Neuronal stem cell (in vitro differentiated cells): ENCODE data around the gene FLAD1.

Experiments
- DNase-seq: peaks from one replicate; pipeline ENCODE4 v3.0.0-alpha.2; 2013; ENCODE audit warnings: low spot score
- H2AFZ ChIP-seq: one replicate; pipeline ENCODE4 v1.6.1; 2013; ENCODE audit warnings: mild to moderate bottlenecking, low read length, inconsistent platforms
- H2AK5ac ChIP-seq: 2 replicates; pipeline ENCODE4 v1.6.1; 2013; ENCODE audit warnings: low read depth, mild to moderate bottlenecking, inconsistent platforms, low read length, moderate library complexity, mixed read lengths
- H2BK120ac ChIP-seq: 2 replicates; pipeline ENCODE4 v1.6.1; 2013; ENCODE audit warnings: low read depth, mild to moderate bottlenecking, inconsistent platforms, low read length, moderate library complexity, mixed read lengths
- H2BK12ac ChIP-seq: one replicate; pipeline ENCODE4 v1.6.1; 2013; ENCODE audit warnings: low read length, inconsistent platforms
- H2BK15ac ChIP-seq: 2 replicates; pipeline ENCODE4 v1.6.1; 2013; ENCODE audit warnings: mild to moderate bottlenecking, low read length, inconsistent platforms, mixed read lengths
- H2BK5ac ChIP-seq: one replicate; pipeline ENCODE4 v1.6.1; 2013; ENCODE audit warnings: inconsistent platforms, mild to moderate bottlenecking, low read length, moderate library complexity
- H3K14ac ChIP-seq: one replicate; pipeline ENCODE4 v1.6.1; 2013; ENCODE audit warnings: low read length, inconsistent platforms
- H3K18ac ChIP-seq: 2 replicates; pipeline ENCODE4 v1.6.1; 2013; ENCODE audit warnings: low read length, inconsistent platforms
- H3K23ac ChIP-seq: 2 replicates; pipeline ENCODE4 v1.6.1; 2013; ENCODE audit warnings: low read depth, mild to moderate bottlenecking, mixed read lengths, low read length, inconsistent platforms; ENCODE audit not compliant: poor library complexity
- H3K27ac ChIP-seq: replicated peaks from 3 replicates; pipeline ENCODE4 v1.5.1; 2013; ENCODE audit warnings: low read length, inconsistent platforms
- H3K27me3 ChIP-seq, 3 experiments: 2 replicates each; pipeline ENCODE4 v1.6.1; 2013; ENCODE audit warnings: low read length in 3 of 3, mild to moderate bottlenecking in 2 of 3, inconsistent platforms in 1 of 3, low read depth in 1 of 3, mixed read lengths in 1 of 3, moderate library complexity in 1 of 3; ENCODE audit not compliant: control insufficient read depth in 3 of 3, insufficient read depth in 3 of 3
- H3K36me3 ChIP-seq, 2 donors: replicated peaks in 1 of 2; 2 replicates each; pipeline ENCODE4 v1.6.1; 2013; ENCODE audit warnings: low read length in 2 of 2; ENCODE audit not compliant: control insufficient read depth in 2 of 2, insufficient read depth in 2 of 2
- H3K4ac ChIP-seq: 2 replicates; pipeline ENCODE4 v1.6.1; 2013; ENCODE audit warnings: inconsistent platforms, mild to moderate bottlenecking, low read length, moderate library complexity
- H3K4me1 ChIP-seq, 2 donors: 1 replicate in 1 of 2; 2 replicates in 1 of 2; pipeline ENCODE4 v1.6.1; 2013; ENCODE audit warnings: low read length in 2 of 2, low read depth in 1 of 2; ENCODE audit not compliant: control insufficient read depth in 2 of 2, insufficient read depth in 1 of 2
- H3K4me2 ChIP-seq: one replicate; pipeline ENCODE4 v1.6.1; 2013; ENCODE audit warnings: mild to moderate bottlenecking, low read length, inconsistent platforms; ENCODE audit not compliant: insufficient read depth, poor library complexity, severe bottlenecking
- H3K4me3 ChIP-seq, 2 donors: 2 replicates each; pipeline ENCODE4 v1.5.1; 2013; ENCODE audit warnings: low read length in 2 of 2, mild to moderate bottlenecking in 2 of 2, inconsistent platforms in 1 of 2, moderate library complexity in 1 of 2
- H3K79me1 ChIP-seq: one replicate; pipeline ENCODE4 v1.6.1; 2013; ENCODE audit warnings: low read depth, mild to moderate bottlenecking, inconsistent platforms, low read length, moderate library complexity
- H3K9ac ChIP-seq: one replicate; pipeline ENCODE4 v1.6.1; 2013; ENCODE audit warnings: mild to moderate bottlenecking, low read depth, low read length, inconsistent platforms; ENCODE audit not compliant: poor library complexity
- H3K9me3 ChIP-seq, 2 donors: replicated peaks in 1 of 2; 2 replicates each; pipeline versions ENCODE3 to v1.6.1; 2013; ENCODE audit warnings: low read length in 2 of 2, mild to moderate bottlenecking in 2 of 2, inconsistent platforms in 1 of 2, low read depth in 1 of 2, mixed read lengths in 1 of 2, moderate library complexity in 1 of 2; ENCODE audit not compliant: control insufficient read depth in 2 of 2, insufficient read depth in 1 of 2
- H4K8ac ChIP-seq: one replicate; pipeline ENCODE4 v1.6.1; 2013; ENCODE audit warnings: low read depth, mild to moderate bottlenecking, inconsistent platforms, low read length, moderate library complexity
- H4K91ac ChIP-seq: one replicate; pipeline ENCODE4 v1.6.1; 2013; ENCODE audit warnings: low read length, low read depth, mild to moderate bottlenecking, inconsistent platforms; ENCODE audit not compliant: poor library complexity
- WGBS, 2 donors: extraction: QIAGEN DNeasy Blood & Tissue Kit; methylation state at CpG; one replicate each; pipeline ENCODE4 v1.1.7; 2013; ENCODE audit warnings: missing lambda C conversion rate in 2 of 2, mixed read lengths in 1 of 2; ENCODE audit not compliant: insufficient read length in 2 of 2, insufficient replicate concordance in 1 of 2; ENCODE audit errors: extremely low coverage in 2 of 2; 5-methylcytosine and 5-hydroxymethylcytosine counted together

The FLAD1 gene

GRCh38 chr1:155026154-155026553, 43.0 kb downstream of the FLAD1 start:
- H3K23ac ChIP-seq: no peak overlapping the region
- no peak overlapping the region for H3K4me2 ChIP-seq

GRCh38 chr1:155026588-155026987, 43.4 kb downstream of the FLAD1 start:
- H3K79me1 ChIP-seq: no peaks in the 10 kb centered on the region
- H4K8ac ChIP-seq: no peak overlapping the region
- H2AK5ac ChIP-seq: peak overlapping the region; percentile 79
- H3K4ac ChIP-seq: no peak overlapping the region
- H2AFZ ChIP-seq: no peak overlapping the region
- peak overlapping the region; percentile 78 for H3K9ac ChIP-seq
- H3K9me3 ChIP-seq: no peaks in the 10 kb centered on the region
- no peak overlapping the region for H3K23ac ChIP-seq
- H3K14ac ChIP-seq: no peak overlapping the region
- no peaks in the 10 kb centered on the region for H3K27me3 ChIP-seq
- no peak overlapping the region for H4K91ac ChIP-seq
- peak overlapping the region; percentile 82 for H2BK12ac ChIP-seq
- no peak overlapping the region for H3K18ac ChIP-seq
- no CpG with 5 or more reads among the region's 6 CpGs for WGBS, 2 donors
- no peak overlapping the region for H2BK15ac ChIP-seq
- H3K36me3 ChIP-seq: no peaks in the 10 kb centered on the region
- no peak overlapping the region for H3K4me2 ChIP-seq
- H3K4me1 ChIP-seq: no peaks in the 10 kb centered on the region
- DNase-seq: no peak
- H3K27ac ChIP-seq: no peak overlapping the region
- H3K4me3 ChIP-seq: peak overlapping the region in 1 of 2 donors; percentile 40
- H2BK5ac ChIP-seq: no peak overlapping the region
- H2BK120ac ChIP-seq: no peak overlapping the region

More at GRCh38 chr1:155026154-155026553, 43.0 kb downstream of the FLAD1 start:
- Histone ChIP-seq H2BK15ac (no peak overlapping the region), H3K27ac (no peak overlapping the region), H3K14ac (no peak overlapping the region), H3K4me3 (no peak overlapping the region), H3K9ac (peak overlapping the region; percentile 78), H3K18ac (no peak overlapping the region), H3K4me1 (no peaks in the 10 kb centered on the region), H2BK12ac (peak overlapping the region; percentile 82), H4K91ac (peak overlapping the region; percentile 9), H2AK5ac (peak overlapping the region; percentile 79), H3K27me3 (no peaks in the 10 kb centered on the region), H2AFZ (no peak overlapping the region), H2BK5ac (no peak overlapping the region), H4K8ac (no peak overlapping the region), H3K4ac (no peak overlapping the region), H3K9me3 (no peaks in the 10 kb centered on the region), H2BK120ac (no peak overlapping the region), H3K36me3 (no peaks in the 10 kb centered on the region), H3K79me1 (no peaks in the 10 kb centered on the region)
- DNase-seq: no peak
- no CpG with 5 or more reads among the region's 9 CpGs for WGBS, 2 donors

- Histone ChIP-seq H3K27ac (no peak overlapping the region), H2BK15ac (peak overlapping the region; percentile 19)
- WGBS, 2 donors: no CpG with 5 or more reads among the region's 16 CpGs
Observed at GRCh38 chr1:155029513-155030242, 46.5 kb downstream of the FLAD1 start.

GRCh38 chr1:155030243-155030795, 47.2 kb downstream of the FLAD1 start:
- no CpG with 5 or more reads among the region's 15 CpGs for WGBS, 2 donors

More at GRCh38 chr1:155029513-155030242, 46.5 kb downstream of the FLAD1 start:
- Histone ChIP-seq H3K23ac (peak overlapping the region; percentile 22), H3K4me2 (no peak overlapping the region), H3K9ac (peak overlapping the region; percentile 44), H3K18ac (peak overlapping the region; percentile 76), H4K91ac (no peak overlapping the region), H3K14ac (no peak overlapping the region), H2BK12ac (peak overlapping the region; percentile 63), H3K9me3 (no peaks in the 10 kb centered on the region), H2AFZ (no peak overlapping the region), H3K4me1 (no peaks in the 10 kb centered on the region), H4K8ac (peak overlapping the region; percentile 43), H3K4ac (no peak overlapping the region), H3K27me3 (no peaks in the 10 kb centered on the region), H2BK5ac (no peak overlapping the region), H3K36me3 (no peaks in the 10 kb centered on the region), H2BK120ac (no peak overlapping the region), H2AK5ac (peak overlapping the region; percentile 13), H3K79me1 (no peaks in the 10 kb centered on the region), H3K4me3 (no peak overlapping the region)
- no peak for DNase-seq

More at GRCh38 chr1:155030243-155030795, 47.2 kb downstream of the FLAD1 start:
- H2BK5ac ChIP-seq: no peak overlapping the region
- no peaks in the 10 kb centered on the region for H3K79me1 ChIP-seq
- H3K23ac ChIP-seq: peak overlapping the region; percentile 22
- peak overlapping the region; percentile 43 for H4K8ac ChIP-seq
- H3K9ac ChIP-seq: no peak overlapping the region
- H2BK15ac ChIP-seq: peak overlapping the region; percentile 89
- peak overlapping the region; percentile 63 for H2BK12ac ChIP-seq
- H3K4me2 ChIP-seq: no peak overlapping the region
- no peaks in the 10 kb centered on the region for H3K36me3 ChIP-seq
- no peak overlapping the region for H2AFZ ChIP-seq
- H3K14ac ChIP-seq: no peak overlapping the region
- no peak overlapping the region for H3K4ac ChIP-seq
- no peak overlapping the region for H2AK5ac ChIP-seq
- no peak overlapping the region for H3K4me3 ChIP-seq
- no peak overlapping the region for H4K91ac ChIP-seq
- no peaks in the 10 kb centered on the region for H3K9me3 ChIP-seq
- H3K27me3 ChIP-seq: no peaks in the 10 kb centered on the region
- H2BK120ac ChIP-seq: no peak overlapping the region
- no peak overlapping the region for H3K27ac ChIP-seq
- no peak for DNase-seq
- no peak overlapping the region for H3K18ac ChIP-seq
- no peaks in the 10 kb centered on the region for H3K4me1 ChIP-seq
